A673 (cell line): ENCODE results near the gene GPR15.

Source experiments
- EZH2 ChIP-seq: fragments of 200-600 bp; sonication (generic); IDR thresholded peaks from 2 replicates; pipeline ENCODE4 v1.6.1; 2017; ENCODE audit warnings: borderline replicate concordance, low read depth, mild to moderate bottlenecking, mixed read lengths, antibody characterized with exemption, low read length; ENCODE audit not compliant: poor library complexity, severe bottlenecking
- TF ChIP-seq, protein P1 (sequence below): fragments of 300-800, 200-600 bp; sonication (generic); conservative IDR thresholded peaks from 2 replicates; pipeline ENCODE4 v1.5.1; 2017; ENCODE audit warnings: low read depth, mild to moderate bottlenecking, antibody characterized with exemption, low read length, moderate library complexity, mixed read lengths

DNA sequence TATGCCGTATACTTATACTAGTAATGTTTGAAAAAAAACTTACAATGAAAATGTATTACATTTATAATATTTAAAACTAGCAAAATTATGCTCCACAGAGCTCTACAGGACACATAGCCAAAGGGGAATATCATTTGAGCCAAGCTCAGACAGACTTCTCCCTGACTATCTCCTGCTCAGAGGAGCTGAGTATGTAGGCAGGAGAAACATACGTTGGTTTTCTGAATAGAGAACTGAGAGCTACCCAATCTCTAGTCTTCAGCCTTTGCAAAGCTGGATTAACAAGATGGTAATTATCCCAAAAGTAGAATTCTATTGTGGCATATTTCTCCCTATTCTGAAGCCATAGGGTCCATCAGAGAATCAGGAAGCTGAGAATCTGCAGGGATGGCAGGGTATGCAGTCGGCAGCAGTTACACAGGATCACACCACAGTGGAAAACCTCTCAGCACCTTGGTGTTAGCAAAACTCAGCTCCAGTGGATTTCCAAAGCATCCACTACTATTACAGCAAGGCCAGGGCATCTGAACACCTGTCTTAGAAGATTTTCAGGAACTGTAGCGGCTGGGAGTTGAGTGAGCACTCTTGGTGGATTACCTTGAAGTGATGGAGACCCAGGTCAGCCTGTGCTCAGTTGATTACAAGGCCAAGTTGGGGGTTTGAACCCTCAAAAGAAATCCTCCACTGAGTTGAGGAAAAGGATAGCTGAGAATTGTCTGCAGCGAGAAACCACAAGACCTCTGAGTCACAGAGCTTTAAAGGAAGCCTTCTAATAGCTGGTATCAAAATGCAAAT lies 30.1 kb downstream of the GPR15 start:
- TF ChIP-seq, protein P1, sequence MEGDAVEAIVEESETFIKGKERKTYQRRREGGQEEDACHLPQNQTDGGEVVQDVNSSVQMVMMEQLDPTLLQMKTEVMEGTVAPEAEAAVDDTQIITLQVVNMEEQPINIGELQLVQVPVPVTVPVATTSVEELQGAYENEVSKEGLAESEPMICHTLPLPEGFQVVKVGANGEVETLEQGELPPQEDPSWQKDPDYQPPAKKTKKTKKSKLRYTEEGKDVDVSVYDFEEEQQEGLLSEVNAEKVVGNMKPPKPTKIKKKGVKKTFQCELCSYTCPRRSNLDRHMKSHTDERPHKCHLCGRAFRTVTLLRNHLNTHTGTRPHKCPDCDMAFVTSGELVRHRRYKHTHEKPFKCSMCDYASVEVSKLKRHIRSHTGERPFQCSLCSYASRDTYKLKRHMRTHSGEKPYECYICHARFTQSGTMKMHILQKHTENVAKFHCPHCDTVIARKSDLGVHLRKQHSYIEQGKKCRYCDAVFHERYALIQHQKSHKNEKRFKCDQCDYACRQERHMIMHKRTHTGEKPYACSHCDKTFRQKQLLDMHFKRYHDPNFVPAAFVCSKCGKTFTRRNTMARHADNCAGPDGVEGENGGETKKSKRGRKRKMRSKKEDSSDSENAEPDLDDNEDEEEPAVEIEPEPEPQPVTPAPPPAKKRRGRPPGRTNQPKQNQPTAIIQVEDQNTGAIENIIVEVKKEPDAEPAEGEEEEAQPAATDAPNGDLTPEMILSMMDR, result no peak
- TF ChIP-seq EZH2, result no peak
